Spleen (tissue), 7 donors: ENCODE data around the gene PCSK6.

Experiments used
- CTCF ChIP-seq, 11 experiments: fragments of 200-600 bp in 7 of 11; fragments of 450-650 bp in 4 of 11; sonication (generic) in 4 of 11; IDR thresholded peaks in 8 of 11; conservative IDR thresholded peaks in 3 of 11; 1 replicate in 7 of 11; 2 replicates in 4 of 11; pipeline versions ENCODE4 v1.4.0 to v1.8.0; 2016 to 2021; ENCODE audit warnings: antibody characterized with exemption in 11 of 11, inconsistent platforms in 4 of 11, mild to moderate bottlenecking in 1 of 11
- POLR2A ChIP-seq, 3 donors: fragments of 450-650 bp; IDR thresholded peaks; one replicate each; pipeline ENCODE4 v1.5.1; 2017; ENCODE audit warnings: antibody characterized with exemption in 3 of 3, mild to moderate bottlenecking in 1 of 3
- POLR2AphosphoS5 ChIP-seq, 3 donors: sonication (generic); formaldehyde crosslinking; IDR thresholded peaks; one replicate each; pipeline ENCODE4 v1.5.1; 2017; ENCODE audit warnings: antibody characterized with exemption in 3 of 3
- donor health status: DM: no; HTN: no; CAD: no; lungs with moderate emphysema.
- donor health status: DM: no; HTN: no; CAD: no.
- donor health status: DM: no; HTN: no; CAD: no.

- TF ChIP-seq CTCF (IDR thresholded peaks at IDR 0.05 in 8 of 11, conservative IDR thresholded peaks at IDR 0.05 in 3 of 11) (no peak), POLR2AphosphoS5 (IDR thresholded peaks at IDR 0.05) (no peak), POLR2A (IDR thresholded peaks at IDR 0.05) (no peak)
These were observed 23.3 kb downstream of the PCSK6 start for GRCh38 chr15:101466188-101466587.
